Measurements from ENCODE around the gene LGSN. TPM values are rescaled to one million over a fixed set of nuclear protein-coding genes. Genes with fewer than 3 reads are reported as not detected.

Gene LGSN
- total and polyA plus RNA-seq, 2 experiments from 2014 or later, result 2.6 to 4.1 TPM

- no peak for TF ChIP-seq EZH2phosphoT487 (IDR thresholded peaks at IDR 0.05; ENCODE audit: low read depth, severe bottlenecking, unreplicated experiment)
- TF ChIP-seq EZH2 (IDR thresholded peaks at IDR 0.05; ENCODE audit: borderline replicate concordance), result no peak
- no peak for TF ChIP-seq CTCF (IDR thresholded peaks at IDR 0.05; ENCODE audit: poor library complexity)
- no peak overlapping the region for H3K27ac ChIP-seq
- H4K20me1 ChIP-seq (ENCODE audit: insufficient read depth, poor library complexity, severe bottlenecking), result no peaks in the 10 kb centered on the region
- H3K36me3 ChIP-seq (replicated peaks; ENCODE audit: insufficient read depth, low read depth), result no peaks in the 10 kb centered on the region
- H3K9me3 ChIP-seq (ENCODE audit: low read depth), result no peaks in the 10 kb centered on the region
- no peak overlapping the region for H3K4me2 ChIP-seq
- WGBS (ENCODE audit: low lambda C conversion rate, missing lambda C conversion rate), result 100% methylated on average over 1 of the region's 1 CpG
- H3K9me2 ChIP-seq (replicated peaks; ENCODE audit: insufficient read depth), result no peaks in the 10 kb centered on the region
- H3K4me3 ChIP-seq, result no peak overlapping the region
- DNase-seq (ENCODE audit: low spot score), result no peak
- no peak overlapping the region for H2AFZ ChIP-seq
- H3K79me2 ChIP-seq, result no peaks in the 10 kb centered on the region
- no peaks in the 10 kb centered on the region for H3K4me1 ChIP-seq (ENCODE audit: insufficient read depth)
- no peaks in the 10 kb centered on the region for H3K27me3 ChIP-seq
Measured at GRCh38 chr6:63322981-63323380, 3.2 kb upstream of the LGSN start.

GRCh38 chr6:63321821-63322220 is 2.0 kb upstream of the LGSN start:
- Histone ChIP-seq H3K4me2 (no peak overlapping the region), H4K20me1 (ENCODE audit: insufficient read depth, poor library complexity, severe bottlenecking) (no peaks in the 10 kb centered on the region), H3K9me2 (replicated peaks; ENCODE audit: insufficient read depth) (no peaks in the 10 kb centered on the region), H3K9me3 (ENCODE audit: low read depth) (no peaks in the 10 kb centered on the region), H3K36me3 (replicated peaks; ENCODE audit: insufficient read depth, low read depth) (no peaks in the 10 kb centered on the region), H3K27me3 (no peaks in the 10 kb centered on the region), H3K27ac (no peak overlapping the region), H3K4me3 (no peak overlapping the region), H3K79me2 (no peaks in the 10 kb centered on the region), H3K4me1 (ENCODE audit: insufficient read depth) (no peaks in the 10 kb centered on the region), H2AFZ (no peak overlapping the region)
- WGBS (ENCODE audit: low lambda C conversion rate, missing lambda C conversion rate), result 88% methylated on average over 1 of the region's 1 CpG
- DNase-seq (ENCODE audit: low spot score), result no peak
- no peak for TF ChIP-seq CTCF (IDR thresholded peaks at IDR 0.05; ENCODE audit: poor library complexity)
- no peak for TF ChIP-seq EZH2phosphoT487 (IDR thresholded peaks at IDR 0.05; ENCODE audit: low read depth, severe bottlenecking, unreplicated experiment)

- no peaks in the 10 kb centered on the region for H3K79me2 ChIP-seq
- H3K27ac ChIP-seq, result no peak overlapping the region
- H3K4me2 ChIP-seq, result no peak overlapping the region
- 59% methylated on average over 1 of the region's 1 CpG for WGBS (ENCODE audit: low lambda C conversion rate, missing lambda C conversion rate)
- H3K9me3 ChIP-seq (ENCODE audit: low read depth), result no peaks in the 10 kb centered on the region
- no peaks in the 10 kb centered on the region for H4K20me1 ChIP-seq (ENCODE audit: insufficient read depth, poor library complexity, severe bottlenecking)
- H3K4me1 ChIP-seq (ENCODE audit: insufficient read depth), result no peaks in the 10 kb centered on the region
- H3K36me3 ChIP-seq (replicated peaks; ENCODE audit: insufficient read depth, low read depth), result no peaks in the 10 kb centered on the region
- no peaks in the 10 kb centered on the region for H3K27me3 ChIP-seq
- no peak for DNase-seq (ENCODE audit: low spot score)
- H3K9me2 ChIP-seq (replicated peaks; ENCODE audit: insufficient read depth), result no peaks in the 10 kb centered on the region
- no peak overlapping the region for H3K4me3 ChIP-seq
- no peak overlapping the region for H2AFZ ChIP-seq
- TF ChIP-seq EZH2phosphoT487 (IDR thresholded peaks at IDR 0.05; ENCODE audit: low read depth, severe bottlenecking, unreplicated experiment) (no peak), EZH2 (IDR thresholded peaks at IDR 0.05; ENCODE audit: borderline replicate concordance) (no peak), CTCF (IDR thresholded peaks at IDR 0.05; ENCODE audit: poor library complexity) (no peak)
Measured at GRCh38 chr6:63317641-63318040, 2.1 kb downstream of the LGSN start.

GRCh38 chr6:63316113-63316512 is 3.7 kb downstream of the LGSN start:
- Histone ChIP-seq H3K9me3 (ENCODE audit: low read depth) (no peaks in the 10 kb centered on the region), H3K27me3 (no peaks in the 10 kb centered on the region), H4K20me1 (ENCODE audit: insufficient read depth, poor library complexity, severe bottlenecking) (no peaks in the 10 kb centered on the region), H3K79me2 (no peaks in the 10 kb centered on the region), H3K9me2 (replicated peaks; ENCODE audit: insufficient read depth) (no peaks in the 10 kb centered on the region), H3K4me1 (ENCODE audit: insufficient read depth) (no peaks in the 10 kb centered on the region), H3K4me3 (no peak overlapping the region), H3K36me3 (replicated peaks; ENCODE audit: insufficient read depth, low read depth) (no peaks in the 10 kb centered on the region), H3K4me2 (no peak overlapping the region), H2AFZ (no peak overlapping the region), H3K27ac (no peak overlapping the region)
- DNase-seq (ENCODE audit: low spot score), result no peak
- 89% methylated on average over 3 of the region's 3 CpGs for WGBS (ENCODE audit: low lambda C conversion rate, missing lambda C conversion rate)
- TF ChIP-seq CTCF (IDR thresholded peaks at IDR 0.05; ENCODE audit: poor library complexity) (no peak), EZH2 (IDR thresholded peaks at IDR 0.05; ENCODE audit: borderline replicate concordance) (no peak), EZH2phosphoT487 (IDR thresholded peaks at IDR 0.05; ENCODE audit: low read depth, severe bottlenecking, unreplicated experiment) (no peak)
